Common myeloid progenitor, CD34-positive (primary cell): Measurements from ENCODE around the gene PDGFRB.
A peak's percentile ranks its signal among the peaks of the same experiment; 100 is the strongest.

ENCODE experiments used
- CTCF ChIA-PET: fragments of 350-600 bp; sonication (Branson Sonifier 250); formaldehyde crosslinking; loops from one replicate; lab custom pipeline; 2021; ENCODE audit warnings: antibody characterized with exemption; lab: Charles Lee
- POLR2A ChIA-PET: fragments of 350-600 bp; sonication (Branson Sonifier 250); formaldehyde crosslinking; loops from one replicate; lab custom pipeline; 2021; ENCODE audit warnings: antibody characterized with exemption; lab: Charles Lee
- DNase-seq, 3 donors: peaks; one replicate each; pipeline versions ENCODE4 v3.0.0 to v3.0.0-alpha.2; 2013
- H3K27ac ChIP-seq, 2 experiments: 1 replicate in 1 of 2; 2 replicates in 1 of 2; pipeline ENCODE4 v1.7.0; 2013; ENCODE audit warnings: inconsistent platforms in 2 of 2, low read length in 2 of 2, mild to moderate bottlenecking in 2 of 2, low read depth in 1 of 2, moderate library complexity in 1 of 2; ENCODE audit not compliant: severe bottlenecking in 2 of 2, insufficient read depth in 1 of 2, poor library complexity in 1 of 2
- H3K27me3 ChIP-seq, 5 experiments: replicated peaks in 2 of 5; 1 replicate in 3 of 5; 2 replicates in 2 of 5; pipeline versions ENCODE4 v1.6.1 to v1.7.0; 2013; ENCODE audit warnings: low read length in 4 of 5, mild to moderate bottlenecking in 2 of 5, moderate library complexity in 2 of 5, inconsistent platforms in 1 of 5; ENCODE audit not compliant: insufficient read depth in 5 of 5, control insufficient read depth in 4 of 5
- H3K36me3 ChIP-seq, 4 experiments: 1 replicate in 2 of 4; 2 replicates in 2 of 4; pipeline versions ENCODE4 v1.6.1 to v1.7.0; 2013; ENCODE audit warnings: low read length in 3 of 4, control low read depth in 1 of 4, mild to moderate bottlenecking in 1 of 4; ENCODE audit not compliant: control insufficient read depth in 4 of 4, insufficient read depth in 4 of 4
- H3K4me1 ChIP-seq, 4 experiments: 1 replicate in 3 of 4; 2 replicates in 1 of 4; pipeline versions ENCODE4 v1.6.1 to v1.7.1; 2013; ENCODE audit warnings: low read length in 3 of 4, mild to moderate bottlenecking in 3 of 4, control low read depth in 1 of 4, inconsistent platforms in 1 of 4, moderate library complexity in 1 of 4; ENCODE audit not compliant: control insufficient read depth in 4 of 4, insufficient read depth in 4 of 4; ENCODE audit errors: control extremely low read depth in 1 of 4
- H3K4me3 ChIP-seq, 7 experiments: 1 replicate in 4 of 7; 2 replicates in 3 of 7; pipeline versions ENCODE4 v1.5.1 to v1.7.0; 2013; ENCODE audit warnings: mild to moderate bottlenecking in 7 of 7, low read length in 6 of 7, moderate library complexity in 6 of 7, inconsistent platforms in 2 of 7, low read depth in 2 of 7, control low read depth in 1 of 7; ENCODE audit not compliant: insufficient read depth in 4 of 7, control insufficient read depth in 1 of 7; ENCODE audit errors: extremely low read depth in 1 of 7
- H3K9me3 ChIP-seq, 5 experiments: 1 replicate in 4 of 5; 2 replicates in 1 of 5; pipeline versions ENCODE4 v1.6.1 to v1.7.1; 2013; ENCODE audit warnings: low read length in 4 of 5, mild to moderate bottlenecking in 2 of 5, inconsistent platforms in 1 of 5, low read depth in 1 of 5, moderate library complexity in 1 of 5; ENCODE audit not compliant: control insufficient read depth in 4 of 5, insufficient read depth in 2 of 5; ENCODE audit errors: control extremely low read depth in 1 of 5
- WGBS: methylation state at CpG from one replicate; pipeline ENCODE4 v1.1.5; 2013; ENCODE audit not compliant: insufficient coverage; 5-methylcytosine and 5-hydroxymethylcytosine counted together

Gene PDGFRB

DNA sequence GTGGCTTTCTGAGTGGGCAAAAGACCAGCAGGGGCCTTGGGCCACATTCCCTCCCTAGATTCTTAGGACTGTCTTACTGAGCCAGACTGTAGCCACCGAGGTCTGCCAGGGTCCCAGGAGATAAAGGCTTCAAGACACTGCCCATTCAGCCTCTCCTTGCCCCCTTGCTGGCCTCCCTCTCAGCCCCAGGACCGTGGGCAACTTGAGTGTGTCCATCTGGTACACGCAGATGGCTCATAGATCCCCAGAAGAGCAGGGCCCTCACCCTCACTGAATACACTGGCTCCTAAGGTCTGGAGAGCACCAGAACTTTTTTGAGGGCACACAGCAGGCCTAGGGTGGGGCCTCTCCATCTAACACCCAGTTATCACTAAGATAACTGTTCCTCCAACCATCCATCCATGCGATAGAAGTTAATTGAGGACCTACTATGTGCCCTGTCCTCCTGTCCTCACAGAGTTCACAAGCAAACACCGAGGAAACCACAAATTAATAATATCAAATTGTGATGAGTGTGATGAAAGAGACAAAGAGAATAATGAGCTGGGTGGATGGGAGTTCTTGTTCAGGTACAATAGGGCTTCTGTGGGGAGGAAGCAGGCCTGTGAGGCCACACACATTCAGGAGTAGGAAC, 4.9 kb upstream of the PDGFRB start:
- CTCF ChIA-PET = interaction anchor here (0.7 to 3.4 kb wide), 5 partner anchors 12 to 190 kb away, joined by 4 to 16 read pairs (median 5); no protein-coding TSS in a partner anchor
- Histone ChIP-seq H3K4me3 (no peak overlapping the region), H3K4me1 (peaks cover 0 to 30% (median 11%) of the 10 kb centered on the region in 4 experiments), H3K9me3 (no peaks in the 10 kb centered on the region), H3K27me3 (peaks cover 0 to 5% (median 3%) of the 10 kb centered on the region in 5 experiments), H3K27ac (no peak overlapping the region), H3K36me3 (no peaks in the 10 kb centered on the region)
- 96% methylated on average over 3 of the region's 5 CpGs for WGBS
- POLR2A ChIA-PET = no interaction called here
- DNase-seq = no peak

DNA sequence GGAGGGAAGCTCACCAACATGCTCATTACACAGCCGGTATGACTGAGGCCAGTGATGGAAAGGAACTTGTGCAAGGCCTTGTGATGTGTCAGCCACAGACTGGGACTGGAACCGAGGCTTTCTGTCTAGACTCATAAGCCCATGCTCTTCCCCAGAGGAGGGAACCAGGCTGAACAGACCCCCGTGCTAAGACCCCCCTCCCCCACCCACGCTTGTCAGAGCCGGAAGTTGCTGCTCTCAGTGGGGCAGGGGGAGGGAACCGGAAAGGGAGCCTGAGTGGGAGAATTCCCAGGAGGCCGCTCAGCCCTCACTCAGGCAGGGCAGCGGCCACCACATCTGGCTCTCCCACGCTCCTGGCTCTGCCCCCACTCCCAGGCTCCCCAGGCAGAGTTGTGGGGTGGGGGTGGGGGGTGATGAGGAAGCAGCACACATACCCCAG, 4.1 kb upstream of the PDGFRB start:
- ChIA-PET POLR2A (no interaction called here), CTCF (interaction anchor here (0.6 to 3.2 kb wide), 8 partner anchors 11 to 191 kb away, joined by 3 to 11 read pairs (median 4); no protein-coding TSS in a partner anchor)
- WGBS = 87% methylated on average over 4 of the region's 9 CpGs
- DNase-seq = peak in 1 of 3 donors; percentile 14
- Histone ChIP-seq H3K4me3 (no peak overlapping the region), H3K27ac (no peak overlapping the region), H3K27me3 (peaks cover 0 to 4% (median 0%) of the 10 kb centered on the region in 5 experiments), H3K36me3 (no peaks in the 10 kb centered on the region), H3K9me3 (no peaks in the 10 kb centered on the region), H3K4me1 (peaks cover 0 to 36% (median 14%) of the 10 kb centered on the region in 4 experiments)

DNA sequence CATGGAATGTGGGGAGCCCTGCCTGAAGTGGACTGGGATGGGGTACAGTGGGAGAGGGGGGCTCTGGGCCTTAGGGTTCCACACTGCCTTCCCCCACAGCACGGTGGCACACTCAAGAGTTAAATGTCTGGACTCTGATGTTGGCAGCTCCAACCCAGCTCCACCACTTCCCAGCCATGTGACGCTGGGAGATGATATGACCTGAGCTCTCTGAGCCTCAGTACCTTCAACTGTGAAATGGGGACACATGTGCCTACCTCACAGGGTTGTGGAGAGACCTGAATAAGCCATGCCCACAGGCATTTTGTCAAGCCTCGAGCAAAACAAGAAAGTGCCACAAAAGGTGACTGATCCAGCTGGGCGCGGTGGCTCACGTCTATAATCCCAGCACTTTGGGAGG, 3.4 kb upstream of the PDGFRB start:
- Histone ChIP-seq H3K36me3 (no peaks in the 10 kb centered on the region), H3K27ac (no peak overlapping the region), H3K27me3 (peaks cover 0 to 4% (median 0%) of the 10 kb centered on the region in 5 experiments), H3K4me3 (no peak overlapping the region), H3K9me3 (no peaks in the 10 kb centered on the region), H3K4me1 (peaks cover 0 to 36% (median 12%) of the 10 kb centered on the region in 4 experiments)
- WGBS = 89% methylated on average over 5 of the region's 6 CpGs
- ChIA-PET POLR2A (no interaction called here), CTCF (interaction anchor here (0.9 to 3.2 kb wide), 10 partner anchors 10 to 192 kb away, joined by 3 to 11 read pairs (median 4); no protein-coding TSS in a partner anchor)
- DNase-seq = no peak

DNA sequence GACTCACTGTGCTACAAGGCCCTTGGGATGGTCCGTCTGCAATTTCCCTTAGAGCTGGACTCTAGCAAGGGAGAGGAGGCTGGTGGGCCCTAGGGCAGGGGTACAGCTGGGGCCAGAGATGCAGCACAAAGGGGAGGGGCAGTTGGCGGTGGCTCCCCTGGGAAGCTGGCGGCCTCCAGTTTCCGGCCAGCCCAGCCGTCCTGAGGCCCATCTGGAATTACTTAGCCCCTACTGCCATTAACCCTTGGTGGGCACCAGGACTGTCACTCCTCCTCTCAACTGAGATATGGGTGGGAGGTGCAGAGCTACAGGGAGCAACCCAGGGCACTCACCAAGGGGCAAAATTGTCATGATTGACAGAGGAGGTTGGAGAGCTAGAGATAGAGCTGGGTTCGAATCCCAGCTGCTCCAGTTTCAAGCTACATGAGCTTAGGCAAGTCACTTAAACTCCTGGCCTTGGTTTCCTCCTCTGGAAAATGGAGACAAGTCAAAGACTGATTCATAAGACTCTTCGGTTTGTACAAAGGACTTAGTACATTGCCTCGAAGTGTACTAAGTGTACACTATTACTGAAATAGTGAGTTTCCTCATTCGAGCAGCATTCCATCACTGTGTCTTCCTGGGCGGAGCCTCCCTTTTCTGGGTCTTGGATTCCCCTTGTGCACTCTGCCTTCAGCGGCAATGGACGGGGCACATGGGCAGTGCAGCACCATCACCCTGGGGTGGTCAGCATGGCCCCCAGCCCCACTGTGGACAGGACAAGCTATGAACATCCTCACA, 2.7 kb upstream of the PDGFRB start:
- H3K4me3 ChIP-seq = no peak overlapping the region
- no peak for DNase-seq
- ChIA-PET POLR2A (no interaction called here), CTCF (interaction anchor here (0.9 to 3.2 kb wide), 12 partner anchors 9 to 110 kb away, joined by 3 to 11 read pairs (median 4); no protein-coding TSS in a partner anchor)
- no peaks in the 10 kb centered on the region for H3K36me3 ChIP-seq
- H3K27ac ChIP-seq = no peak overlapping the region
- 82% methylated on average over 7 of the region's 12 CpGs for WGBS
- H3K4me1 ChIP-seq = peaks cover 0 to 36% (median 12%) of the 10 kb centered on the region in 4 experiments
- H3K27me3 ChIP-seq = peaks cover 0 to 4% (median 0%) of the 10 kb centered on the region in 5 experiments
- H3K9me3 ChIP-seq = no peaks in the 10 kb centered on the region

DNA sequence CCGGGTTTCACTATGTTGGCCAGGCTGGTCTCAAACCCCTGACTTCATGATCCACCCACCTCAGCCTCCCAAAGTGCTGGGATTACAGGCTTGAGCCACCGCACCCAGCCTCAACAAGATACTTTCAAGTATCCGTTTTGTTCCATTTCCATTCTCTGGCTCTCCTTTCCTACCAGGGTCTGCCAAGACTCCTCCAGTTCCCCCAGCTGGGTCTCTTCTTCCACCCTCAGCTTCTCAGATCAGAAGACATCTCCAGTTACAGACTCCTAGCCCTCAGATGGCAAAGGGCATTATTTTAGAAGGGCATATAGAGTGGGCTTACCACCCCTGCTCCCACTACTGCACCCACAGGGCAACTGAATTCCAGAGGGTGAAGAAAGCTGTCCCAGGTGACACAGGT, 1.5 kb upstream of the PDGFRB start:
- peaks cover 0 to 30% (median 12%) of the 10 kb centered on the region in 4 experiments for H3K4me1 ChIP-seq
- H3K9me3 ChIP-seq = no peaks in the 10 kb centered on the region
- no peak for DNase-seq
- no peak overlapping the region for H3K4me3 ChIP-seq
- ChIA-PET POLR2A (no interaction called here), CTCF (interaction anchor here (1.0 to 3.2 kb wide), 9 partner anchors 8 to 109 kb away, joined by 3 to 11 read pairs (median 4); no protein-coding TSS in a partner anchor)
- no peak overlapping the region for H3K27ac ChIP-seq
- peaks cover 0 to 4% (median 0%) of the 10 kb centered on the region in 5 experiments for H3K27me3 ChIP-seq
- WGBS = 90% methylated on average over 2 of the region's 3 CpGs
- no peaks in the 10 kb centered on the region for H3K36me3 ChIP-seq

DNA sequence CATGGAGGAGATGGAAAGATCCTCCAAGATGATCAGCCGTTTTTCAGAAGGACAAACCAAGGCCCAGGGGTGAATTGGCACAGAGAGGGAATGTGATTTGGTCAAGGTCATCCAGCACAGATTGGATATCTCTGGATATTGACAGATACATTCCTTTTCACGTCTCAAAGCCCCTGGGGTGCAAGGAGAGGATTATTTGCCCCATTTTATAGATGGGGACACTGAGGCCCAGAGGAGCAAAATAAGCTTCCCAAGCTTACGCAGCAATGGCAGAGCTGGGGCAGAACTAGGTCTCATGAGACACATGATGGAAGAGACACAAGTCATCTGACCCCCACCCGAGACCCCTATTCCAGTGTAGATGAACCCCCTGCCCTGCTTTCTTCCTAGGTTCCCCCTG, 895 bp upstream of the PDGFRB start:
- Histone ChIP-seq H3K4me1 (peaks cover 0 to 28% (median 12%) of the 10 kb centered on the region in 4 experiments), H3K4me3 (no peak overlapping the region), H3K27ac (no peak overlapping the region), H3K9me3 (no peaks in the 10 kb centered on the region), H3K36me3 (no peaks in the 10 kb centered on the region), H3K27me3 (peaks cover 0 to 4% (median 0%) of the 10 kb centered on the region in 5 experiments)
- WGBS = 96% methylated on average over 3 of the region's 4 CpGs
- CTCF ChIA-PET = interaction anchor here (1.0 to 2.1 kb wide), 5 partner anchors 26 to 62 kb away, joined by 3 to 9 read pairs (median 4); no protein-coding TSS in a partner anchor
- POLR2A ChIA-PET = no interaction called here
- no peak for DNase-seq
